Activated CD4-positive, alpha-beta T cell treated with anti-CD3 and anti-CD28 coated beads, Interleukin-2, amount 10 ng/mL, durations not matched to agents 24 days and 14 days (primary cell): ENCODE data around the gene VTA1. TPM values are rescaled to one million over a fixed set of nuclear protein-coding genes. Genes with fewer than 3 reads are reported as not detected.
"Not testable (repeated sequence)": the region's sequence is repeated elsewhere in the genome, so short reads cannot be mapped to it uniquely, and the experiment has no call there.

Experiments used
- DNase-seq: peaks from one replicate; pipeline ENCODE4 v3.0.0; 2022
- H3K27ac Mint-ChIP-seq: one replicate; pipeline ENCODE4 v1.8.0; 2022; ENCODE audit warnings: mild to moderate bottlenecking, mixed read lengths
- H3K27me3 Mint-ChIP-seq: one replicate; pipeline ENCODE4 v1.8.0; 2022; ENCODE audit warnings: mixed read lengths
- H3K36me3 Mint-ChIP-seq: one replicate; pipeline ENCODE4 v1.8.0; 2022; ENCODE audit warnings: low read depth, mild to moderate bottlenecking, mixed read lengths
- H3K4me1 Mint-ChIP-seq: one replicate; pipeline ENCODE4 v1.8.0; 2021; ENCODE audit warnings: mixed read lengths
- H3K4me3 Mint-ChIP-seq: one replicate; pipeline ENCODE4 v1.8.0; 2022; ENCODE audit warnings: mild to moderate bottlenecking, moderate library complexity, mixed read lengths
- H3K9me3 Mint-ChIP-seq: one replicate; pipeline ENCODE4 v1.8.0; 2021; ENCODE audit warnings: mixed read lengths
- intact Hi-C: fragments of 100-400 bp; cut with micrococcal nuclease; formaldehyde crosslinking; loops from one replicate; pipeline ENCODE4 v1.15.1; 2023
- total RNA-seq: library from RNA; stranded (reverse); gene quantifications from 2 replicates; pipeline ENCODE4 v1.2.3, GENCODE V29; 2022

The VTA1 gene, protein sequence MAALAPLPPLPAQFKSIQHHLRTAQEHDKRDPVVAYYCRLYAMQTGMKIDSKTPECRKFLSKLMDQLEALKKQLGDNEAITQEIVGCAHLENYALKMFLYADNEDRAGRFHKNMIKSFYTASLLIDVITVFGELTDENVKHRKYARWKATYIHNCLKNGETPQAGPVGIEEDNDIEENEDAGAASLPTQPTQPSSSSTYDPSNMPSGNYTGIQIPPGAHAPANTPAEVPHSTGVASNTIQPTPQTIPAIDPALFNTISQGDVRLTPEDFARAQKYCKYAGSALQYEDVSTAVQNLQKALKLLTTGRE
- 52.6 and 54.0 TPM in 2 replicates for total RNA-seq

DNA sequence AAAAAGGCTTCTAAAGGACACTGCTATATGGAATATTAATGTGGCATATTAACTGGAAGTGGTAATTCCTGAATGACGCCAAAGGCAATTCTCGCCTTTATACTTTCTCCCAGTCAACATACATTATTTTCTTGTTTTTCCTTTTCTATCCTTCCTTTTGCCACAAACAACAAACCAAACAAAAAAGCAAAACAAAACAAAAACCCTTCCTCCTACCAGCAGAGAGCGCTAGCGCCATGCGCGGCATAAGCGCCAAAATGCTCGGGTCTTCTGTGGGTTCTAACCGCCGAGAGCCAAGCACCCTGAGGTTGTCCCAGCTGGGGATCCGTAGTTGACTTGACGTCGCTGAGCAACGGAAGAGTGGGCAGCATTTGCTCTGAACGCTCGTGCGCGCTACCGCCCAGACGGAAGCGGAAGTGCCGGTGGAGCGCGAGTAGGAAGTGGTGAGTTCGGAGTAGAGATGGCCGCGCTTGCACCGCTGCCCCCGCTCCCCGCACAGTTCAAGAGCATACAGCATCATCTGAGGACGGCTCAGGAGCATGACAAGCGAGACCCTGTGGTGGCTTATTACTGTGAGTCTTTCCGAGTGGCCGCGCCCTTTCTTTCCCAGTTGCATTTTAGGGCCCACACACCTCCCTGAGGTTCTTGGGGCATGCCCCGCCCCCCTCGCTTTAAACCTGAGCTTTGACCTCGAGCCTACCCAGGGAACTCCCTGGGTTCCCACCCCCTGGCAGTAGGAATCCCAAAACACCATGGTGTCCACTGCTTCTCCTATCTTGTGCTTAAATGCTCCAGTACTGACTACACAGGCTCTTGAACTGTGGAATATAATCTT, at the start of gene VTA1, which contains the start of gene NMBR:
Gene VTA1 (plus strand): TSS at position 436 of the 835 bp plus-strand sequence. CDS start 25 bp downstream, at position 461.
Gene NMBR (minus strand): TSS at position 295 of the 835 bp plus-strand sequence. CDS start 58,464 bp downstream, outside the sequence.
- Mint-ChIP-seq H3K4me3 (peak within 1 kb of the TSS; percentile 96), H3K9me3 (no peaks in the 10 kb centered on the region), H3K36me3 (peaks cover 17% of the 10 kb centered on the region), H3K4me1 (peaks cover 40% of the 10 kb centered on the region), H3K27me3 (no peaks in the 10 kb centered on the region), H3K27ac (peak within 1 kb of the TSS; percentile 91)
- intact Hi-C loops: loop anchor here (1.0 to 10.0 kb wide), 7 partner anchors 9 to 1948 kb away; partner anchors contain the start of genes ADAT2, PEX3 and SF3B5
- DNase-seq: peak; percentile 99

DNA sequence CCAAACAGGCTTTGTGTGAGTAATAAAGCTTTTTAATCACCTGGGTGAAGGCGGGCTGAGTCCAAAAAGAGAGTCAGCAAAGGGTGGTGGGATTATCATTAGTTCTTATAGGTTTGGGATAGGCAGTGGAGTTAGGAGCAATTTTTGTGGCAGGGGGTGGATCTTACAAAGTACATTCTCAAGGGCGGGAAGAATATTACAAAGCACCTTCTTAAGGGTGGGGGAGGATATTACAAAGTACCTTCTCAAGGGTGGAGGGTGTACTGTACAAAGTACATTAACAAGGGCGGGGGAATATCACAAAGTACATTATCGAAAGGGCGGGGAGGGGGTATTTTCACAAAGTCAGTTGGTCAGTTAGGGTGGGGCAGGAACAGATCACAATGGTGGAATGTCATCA, 42.2 kb upstream of the VTA1 start:
- H3K4me1 Mint-ChIP-seq, H3K36me3 Mint-ChIP-seq, H3K27ac Mint-ChIP-seq, H3K9me3 Mint-ChIP-seq, H3K27me3 Mint-ChIP-seq, intact Hi-C loops, H3K4me3 Mint-ChIP-seq, DNase-seq: not testable (repeated sequence)

DNA sequence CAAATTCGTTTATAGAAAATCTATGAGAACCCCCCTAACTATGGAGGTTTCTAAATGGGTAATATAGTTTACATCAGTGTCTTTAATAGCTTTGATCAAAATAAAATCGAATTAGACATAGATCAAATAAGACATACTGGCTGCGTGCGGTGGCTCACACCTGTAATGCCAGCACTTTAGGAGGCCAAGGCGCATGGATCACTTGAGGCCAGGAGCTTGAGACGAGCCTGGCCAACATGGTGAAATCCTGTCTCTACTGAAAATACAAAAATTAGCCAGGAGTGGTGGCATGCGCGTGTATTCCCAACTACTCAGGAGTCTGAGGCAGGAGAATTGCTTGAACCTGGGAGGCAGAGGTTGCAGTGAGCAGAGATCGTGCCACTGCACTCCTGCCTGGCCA, 36.2 kb upstream of the VTA1 start:
- DNase-seq, intact Hi-C loops: not testable (repeated sequence)

DNA sequence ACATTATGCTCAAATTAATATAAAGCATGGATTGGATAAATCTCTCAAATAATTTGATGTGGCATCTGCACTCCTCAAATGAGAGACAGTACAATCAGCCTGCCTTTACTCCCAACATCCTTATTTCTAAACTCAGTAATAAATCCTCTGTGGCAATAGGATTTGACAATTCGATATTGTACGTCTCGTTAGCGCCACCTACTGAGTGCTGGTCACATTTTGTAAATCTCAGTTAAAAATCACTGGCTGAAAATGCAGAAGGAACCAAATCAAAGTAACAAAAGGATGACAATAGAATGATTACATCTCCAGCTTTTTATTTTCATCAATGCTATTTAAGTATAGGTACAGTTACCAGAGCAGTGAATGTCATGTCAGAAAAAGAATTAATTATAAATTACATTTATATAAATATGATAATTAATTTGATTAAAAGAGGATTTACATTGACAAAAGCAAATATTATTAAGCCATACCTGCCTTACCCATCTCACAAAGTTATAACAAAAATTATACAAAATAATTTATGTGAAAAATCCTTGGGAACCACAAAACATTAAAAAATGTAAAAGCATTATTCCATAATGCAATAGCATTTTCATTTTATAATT, 34.5 kb upstream of the VTA1 start:
- peak; percentile 87 for DNase-seq
- Mint-ChIP-seq H3K4me1 (no peaks in the 10 kb centered on the region), H3K27me3 (peaks cover 4% of the 10 kb centered on the region), H3K9me3 (no peaks in the 10 kb centered on the region), H3K27ac (no peak overlapping the region), H3K4me3 (no peak overlapping the region), H3K36me3 (no peaks in the 10 kb centered on the region)
- intact Hi-C loops: loop anchor here (1.0 to 2.0 kb wide), 2 partner anchors 123 to 434 kb away; no protein-coding TSS in a partner anchor

More for the DNA sequence above, 36.2 kb upstream of the VTA1 start:
- H3K9me3 Mint-ChIP-seq, H3K27me3 Mint-ChIP-seq, H3K4me3 Mint-ChIP-seq, H3K4me1 Mint-ChIP-seq, H3K36me3 Mint-ChIP-seq, H3K27ac Mint-ChIP-seq: not testable (repeated sequence)

DNA sequence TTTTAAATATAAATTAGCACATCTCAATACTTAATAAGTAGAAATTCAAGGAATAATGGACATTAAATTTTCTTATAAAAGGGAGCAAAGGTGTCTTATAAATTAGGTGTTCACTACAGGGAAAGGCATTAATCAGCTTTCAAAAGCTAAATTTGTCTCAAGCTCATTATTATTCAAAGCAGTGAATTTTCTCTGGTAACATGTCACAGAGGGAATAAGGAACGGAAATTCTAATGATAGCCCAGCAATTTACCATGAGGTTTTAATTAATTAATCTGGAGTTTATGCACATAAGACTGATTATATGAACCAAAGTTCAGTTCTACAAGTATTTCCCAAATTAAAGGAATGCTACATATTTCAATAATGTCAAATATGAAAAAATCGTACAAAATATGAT, 29.7 kb upstream of the VTA1 start:
- Mint-ChIP-seq H3K27ac (no peak overlapping the region), H3K4me3 (no peak overlapping the region), H3K4me1 (no peaks in the 10 kb centered on the region), H3K27me3 (peaks cover 10% of the 10 kb centered on the region), H3K36me3 (no peaks in the 10 kb centered on the region), H3K9me3 (no peaks in the 10 kb centered on the region)
- intact Hi-C loops: no loop called here
- DNase-seq: no peak

DNA sequence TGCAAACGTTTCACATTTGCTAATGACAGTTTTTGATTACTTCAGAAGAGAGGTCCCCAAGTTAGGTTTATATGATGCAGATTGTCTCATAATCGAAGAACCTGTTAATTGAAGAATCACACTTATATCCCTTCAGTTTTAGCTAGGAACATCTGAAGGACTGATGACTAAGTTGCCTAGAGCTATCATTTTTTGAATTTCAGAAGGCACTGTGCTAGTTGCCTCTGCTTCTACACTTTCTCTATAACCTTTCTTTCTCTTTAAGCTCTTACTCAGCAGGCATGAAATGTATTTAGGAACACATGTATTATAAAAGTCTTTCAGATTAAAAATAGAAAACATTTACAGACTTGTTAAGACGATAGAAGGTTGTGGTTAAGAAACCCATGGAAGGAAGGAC, 28.7 kb upstream of the VTA1 start:
- no peak overlapping the region for H3K27ac Mint-ChIP-seq
- H3K9me3 Mint-ChIP-seq: no peaks in the 10 kb centered on the region
- H3K4me1 Mint-ChIP-seq: no peaks in the 10 kb centered on the region
- H3K27me3 Mint-ChIP-seq: peaks cover 10% of the 10 kb centered on the region
- H3K4me3 Mint-ChIP-seq: no peak overlapping the region
- DNase-seq: no peak
- intact Hi-C loops: no loop called here
- no peaks in the 10 kb centered on the region for H3K36me3 Mint-ChIP-seq

DNA sequence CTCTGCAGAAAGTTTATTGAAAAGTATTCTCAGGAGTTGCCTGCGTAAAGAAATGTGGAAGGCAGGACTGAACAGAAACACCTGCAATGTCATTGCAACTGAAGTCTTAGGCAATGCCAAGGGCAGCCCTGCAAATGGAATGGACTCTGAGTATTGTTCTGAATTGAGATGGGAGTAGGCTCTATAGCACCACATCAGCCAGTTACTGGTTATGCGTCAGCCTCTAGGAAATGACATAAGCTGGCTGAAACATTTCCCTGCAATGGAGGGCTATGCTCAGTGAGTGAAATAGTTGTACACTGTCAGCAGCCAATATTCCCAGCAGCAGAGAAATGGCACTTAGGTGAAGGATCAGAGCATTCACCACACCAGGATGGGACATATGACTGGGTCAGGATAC, 28.1 kb upstream of the VTA1 start:
- intact Hi-C loops: no loop called here
- DNase-seq: no peak
- no peaks in the 10 kb centered on the region for H3K4me1 Mint-ChIP-seq
- no peak overlapping the region for H3K4me3 Mint-ChIP-seq
- H3K36me3 Mint-ChIP-seq: no peaks in the 10 kb centered on the region
- H3K27me3 Mint-ChIP-seq: peaks cover 10% of the 10 kb centered on the region
- H3K9me3 Mint-ChIP-seq: no peaks in the 10 kb centered on the region
- no peak overlapping the region for H3K27ac Mint-ChIP-seq

DNA sequence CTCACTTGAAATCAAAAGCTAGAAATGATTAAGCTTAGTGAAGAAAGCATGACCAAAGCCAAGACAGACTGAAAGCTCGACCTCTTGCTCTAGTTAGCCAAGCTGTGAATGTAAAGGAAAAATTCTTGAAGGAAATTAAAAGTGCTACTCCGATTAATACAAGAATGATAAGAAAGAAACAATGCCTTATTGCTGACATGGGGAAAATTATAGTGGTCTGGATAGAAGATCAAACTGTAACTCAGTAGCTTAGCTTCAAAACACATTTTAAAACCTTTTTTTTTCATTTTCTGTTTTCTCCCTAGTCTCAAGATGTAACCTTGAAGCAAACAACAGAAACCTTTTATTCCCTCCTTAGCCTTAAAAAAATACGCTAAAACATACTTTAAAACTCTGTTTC, 25.7 kb upstream of the VTA1 start:
- Mint-ChIP-seq H3K9me3 (no peaks in the 10 kb centered on the region), H3K4me1 (no peaks in the 10 kb centered on the region), H3K27me3 (peaks cover 18% of the 10 kb centered on the region)

DNA sequence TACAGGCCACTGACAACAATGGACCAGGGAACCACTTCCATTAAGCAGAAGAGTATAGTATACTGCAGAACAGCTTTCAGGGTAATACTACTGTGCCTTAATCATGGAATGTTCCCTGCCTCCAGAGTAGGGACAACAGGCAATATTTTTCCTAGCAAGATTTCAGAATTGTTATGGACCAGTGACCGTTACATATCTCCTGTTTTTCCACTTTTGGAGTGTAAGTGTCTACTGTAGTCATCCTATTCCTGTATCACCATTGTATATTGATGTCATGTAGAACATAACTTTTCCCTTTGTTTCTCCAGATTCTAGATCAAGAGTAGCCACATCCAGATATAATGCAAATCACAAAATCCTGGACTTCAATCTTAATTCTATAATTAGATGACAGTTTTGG, 16.2 kb upstream of the VTA1 start:
- H3K4me3 Mint-ChIP-seq: no peak overlapping the region
- no peak for DNase-seq
- H3K27me3 Mint-ChIP-seq: peaks cover 27% of the 10 kb centered on the region
- H3K36me3 Mint-ChIP-seq: no peaks in the 10 kb centered on the region
- H3K9me3 Mint-ChIP-seq: no peaks in the 10 kb centered on the region
- H3K4me1 Mint-ChIP-seq: no peaks in the 10 kb centered on the region
- no peak overlapping the region for H3K27ac Mint-ChIP-seq
- intact Hi-C loops: no loop called here

More for the DNA sequence above, 25.7 kb upstream of the VTA1 start:
- no peak overlapping the region for H3K4me3 Mint-ChIP-seq
- no peaks in the 10 kb centered on the region for H3K36me3 Mint-ChIP-seq
- DNase-seq: no peak
- intact Hi-C loops: no loop called here
- no peak overlapping the region for H3K27ac Mint-ChIP-seq

DNA sequence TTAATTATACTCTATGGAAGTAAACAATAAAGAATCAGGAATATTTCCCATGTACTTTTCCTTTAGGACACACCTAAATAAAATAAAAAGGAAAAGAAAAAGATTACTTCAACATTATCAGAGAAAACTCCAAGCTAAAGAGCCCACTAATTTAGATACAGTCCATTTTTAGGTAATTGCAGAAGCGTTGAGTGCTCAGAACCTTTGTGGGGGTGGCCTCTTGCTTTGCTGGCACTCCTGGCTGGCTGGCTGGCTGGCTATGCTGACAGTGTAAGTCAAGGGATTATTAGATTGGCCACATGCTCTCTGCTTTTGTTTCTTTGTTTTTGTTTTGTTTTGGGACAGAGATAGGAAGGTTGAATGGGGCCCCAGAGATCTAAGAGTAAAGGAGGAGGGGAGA, 14.4 kb upstream of the VTA1 start, which contains the start of gene GJE1:
Gene GJE1 (plus strand): TSS at position 301 of the 400 bp plus-strand sequence. CDS start 234 bp downstream, outside the sequence.
- no peaks in the 10 kb centered on the region for H3K9me3 Mint-ChIP-seq
- intact Hi-C loops: no loop called here
- H3K27ac Mint-ChIP-seq: no peak within 1 kb of the TSS
- H3K4me3 Mint-ChIP-seq: no peak within 1 kb of the TSS
- no peaks in the 10 kb centered on the region for H3K36me3 Mint-ChIP-seq
- no peaks in the 10 kb centered on the region for H3K4me1 Mint-ChIP-seq
- DNase-seq: no peak
- H3K27me3 Mint-ChIP-seq: peaks cover 20% of the 10 kb centered on the region

DNA sequence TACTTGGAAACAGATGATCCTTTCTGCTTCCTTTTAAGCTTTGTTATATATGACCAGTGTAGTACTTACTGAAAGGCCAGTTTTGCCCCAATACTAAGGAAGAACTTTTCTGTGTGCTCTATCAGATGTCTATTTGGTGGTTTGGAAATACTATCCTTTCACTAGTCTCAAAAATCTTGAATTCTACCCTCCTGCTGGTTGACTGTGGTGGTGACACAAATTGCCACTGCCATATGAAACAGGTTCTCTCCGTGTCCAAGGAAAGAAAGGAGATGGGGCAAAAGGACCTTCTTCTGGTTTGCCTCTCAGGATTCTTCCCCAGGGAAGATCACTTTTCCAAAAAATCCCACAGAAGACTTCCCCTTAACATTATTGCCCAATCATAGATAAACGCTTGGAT, 8.2 kb upstream of the VTA1 start:
- Mint-ChIP-seq H3K4me3 (no peak overlapping the region), H3K36me3 (no peaks in the 10 kb centered on the region), H3K4me1 (no peaks in the 10 kb centered on the region), H3K27ac (no peak overlapping the region), H3K9me3 (no peaks in the 10 kb centered on the region), H3K27me3 (peaks cover 11% of the 10 kb centered on the region)
- DNase-seq: no peak
- intact Hi-C loops: no loop called here

DNA sequence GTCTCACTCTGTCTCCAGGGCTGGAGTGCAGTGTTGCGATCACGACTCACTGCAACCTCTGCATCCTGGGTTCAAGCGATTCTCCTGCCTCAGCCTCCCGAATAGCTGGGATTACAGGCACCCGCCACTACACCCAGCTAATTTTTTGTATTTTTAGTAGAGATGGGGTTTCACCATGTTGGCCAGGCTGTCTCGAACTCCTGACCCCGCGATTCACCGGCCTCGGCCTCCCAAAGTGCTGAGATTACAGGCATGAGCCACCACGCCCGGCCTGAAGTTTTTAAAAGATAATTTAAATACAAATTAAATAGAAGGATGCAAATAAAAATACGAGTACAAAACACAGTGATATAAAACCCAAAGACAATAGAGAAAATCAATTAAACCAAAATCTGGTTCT, 5.5 kb upstream of the VTA1 start:
- H3K27me3 Mint-ChIP-seq, H3K4me3 Mint-ChIP-seq, H3K27ac Mint-ChIP-seq, DNase-seq, H3K9me3 Mint-ChIP-seq, H3K36me3 Mint-ChIP-seq, H3K4me1 Mint-ChIP-seq: not testable (repeated sequence)
- intact Hi-C loops: loop anchor here (10.0 kb wide), 2 partner anchors 657 to 1953 kb away; partner anchors contain the start of gene SF3B5

DNA sequence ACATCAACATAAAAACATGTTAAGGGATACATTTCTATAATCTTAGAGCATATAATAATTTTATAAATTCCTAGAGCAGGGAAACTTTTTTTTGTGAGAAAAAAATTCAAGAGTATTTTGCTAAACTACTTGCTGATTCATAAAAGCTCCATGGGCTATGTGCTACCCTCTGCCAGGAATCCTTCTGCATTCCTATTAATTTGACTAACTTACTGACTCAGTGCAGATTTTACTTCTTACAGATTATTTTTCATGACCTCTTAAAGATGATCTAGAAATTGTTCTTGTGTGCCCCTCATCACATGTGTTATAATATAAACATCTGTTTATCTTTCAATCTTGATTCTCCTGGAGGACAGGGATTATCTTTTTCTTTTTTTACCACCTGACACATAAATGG, 5.7 kb downstream of the VTA1 start:
- Mint-ChIP-seq H3K9me3 (no peaks in the 10 kb centered on the region), H3K4me1 (peaks cover 35% of the 10 kb centered on the region), H3K36me3 (peaks cover 15% of the 10 kb centered on the region), H3K4me3 (no peak overlapping the region), H3K27ac (no peak overlapping the region), H3K27me3 (no peaks in the 10 kb centered on the region)
- DNase-seq: no peak
- intact Hi-C loops: no loop called here

DNA sequence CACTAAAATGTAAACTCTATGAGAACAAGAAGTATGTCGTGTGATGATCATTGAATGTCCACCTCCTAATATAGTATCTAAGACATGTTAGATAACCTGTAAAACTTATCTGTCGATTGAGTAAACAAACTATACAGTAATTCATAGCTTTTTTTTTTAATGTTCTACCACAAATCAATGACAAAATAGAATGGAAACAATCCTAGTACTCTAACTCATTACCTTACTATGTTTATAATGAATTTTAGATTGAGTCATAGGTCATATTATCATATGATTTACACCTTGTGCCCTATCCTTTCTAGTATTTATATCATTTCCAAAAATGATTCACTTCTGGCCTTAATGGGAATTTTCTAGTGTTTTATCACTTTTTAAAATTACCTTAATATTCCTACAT, 6.1 kb downstream of the VTA1 start:
- no peaks in the 10 kb centered on the region for H3K9me3 Mint-ChIP-seq
- H3K27ac Mint-ChIP-seq: no peak overlapping the region
- H3K4me1 Mint-ChIP-seq: peaks cover 32% of the 10 kb centered on the region
- no peaks in the 10 kb centered on the region for H3K27me3 Mint-ChIP-seq
- intact Hi-C loops: no loop called here
- no peak for DNase-seq
- no peak overlapping the region for H3K4me3 Mint-ChIP-seq
- peaks cover 13% of the 10 kb centered on the region for H3K36me3 Mint-ChIP-seq
